DMS79 (cell line): ENCODE results near the gene UBE3A.

Source experiments
- DNase-seq: peaks from one replicate; lab custom pipeline; 2025; lab: John Stamatoyannopoulos, UW

The UBE3A gene

DNA sequence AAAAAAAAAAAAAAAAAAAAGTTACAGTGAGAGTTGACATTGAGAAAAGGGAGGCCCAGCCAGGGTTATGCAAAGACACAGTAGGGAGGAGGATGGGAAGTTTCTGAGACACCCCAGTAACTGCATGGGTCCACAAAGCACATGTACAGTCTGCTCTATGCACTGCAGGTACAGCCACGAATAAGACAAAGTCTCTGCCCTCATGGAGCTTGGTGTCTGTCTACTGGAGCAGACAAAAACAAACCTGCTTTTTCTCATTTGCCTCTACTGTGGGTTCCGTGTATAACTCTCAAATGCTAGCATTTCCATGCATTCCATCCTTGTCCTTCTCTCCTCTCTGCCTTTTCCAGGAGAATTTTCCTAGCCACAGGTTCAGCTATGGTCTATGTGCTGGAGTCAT lies 107.4 kb downstream of the UBE3A start:
- DNase-seq, result no peak

DNA sequence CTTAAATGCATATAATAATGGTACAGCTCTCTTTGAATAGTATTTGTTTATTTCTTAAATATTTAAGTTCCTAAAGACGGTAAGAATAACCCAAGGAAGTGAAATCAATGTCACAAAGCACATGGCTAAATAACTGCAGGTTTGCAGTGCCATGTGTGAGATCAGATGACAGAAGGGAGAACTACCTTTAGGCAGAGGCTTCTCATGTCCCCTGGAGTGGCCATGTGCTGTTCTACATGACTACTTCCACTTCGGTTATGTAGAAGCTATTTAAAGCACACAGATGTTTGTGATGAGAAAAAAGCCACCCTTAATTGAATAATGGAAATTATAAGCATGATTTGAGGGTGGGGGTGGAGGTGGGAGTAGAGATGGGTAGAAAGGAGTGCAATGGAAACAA lies 109.1 kb downstream of the UBE3A start:
- DNase-seq, result no peak

DNA sequence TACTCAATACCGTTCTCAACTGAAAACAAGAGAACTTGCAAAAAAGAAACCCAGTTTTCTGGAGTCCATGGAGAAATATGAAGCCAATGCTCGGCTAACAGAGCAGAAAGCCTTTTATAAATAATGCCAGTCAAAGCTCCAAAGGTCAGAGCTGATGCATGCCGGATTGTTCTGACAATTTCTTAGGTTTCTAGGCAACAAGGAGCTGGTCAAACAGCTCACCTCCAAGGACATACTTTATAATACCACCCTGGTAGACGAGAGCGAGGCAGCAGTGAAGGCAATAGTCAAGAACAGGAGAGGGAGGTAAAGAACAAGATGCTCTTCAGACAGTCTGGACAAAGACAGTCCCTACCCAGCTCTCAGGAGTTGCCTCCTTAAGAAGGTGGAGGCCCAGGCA lies 111.1 kb downstream of the UBE3A start:
- no peak for DNase-seq

DNA sequence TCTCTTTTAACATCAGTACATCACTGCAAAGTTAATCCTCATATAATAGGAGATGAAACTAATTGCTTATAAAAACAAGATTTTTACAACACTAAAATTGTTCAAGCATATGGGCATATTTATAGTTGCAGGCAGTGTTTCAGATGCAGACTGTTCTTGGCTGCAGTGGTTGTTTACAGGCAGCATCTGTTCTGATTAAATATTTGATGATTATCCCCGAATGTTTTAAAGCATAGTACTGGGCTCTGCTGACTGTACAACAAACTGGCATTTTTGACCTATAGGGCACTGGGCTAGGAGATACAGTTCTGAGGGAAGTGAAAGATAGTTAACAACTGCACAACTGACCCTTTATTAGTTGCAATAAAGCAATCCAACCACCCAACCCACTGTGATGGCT lies 113.6 kb downstream of the UBE3A start:
- DNase-seq, result no peak

DNA sequence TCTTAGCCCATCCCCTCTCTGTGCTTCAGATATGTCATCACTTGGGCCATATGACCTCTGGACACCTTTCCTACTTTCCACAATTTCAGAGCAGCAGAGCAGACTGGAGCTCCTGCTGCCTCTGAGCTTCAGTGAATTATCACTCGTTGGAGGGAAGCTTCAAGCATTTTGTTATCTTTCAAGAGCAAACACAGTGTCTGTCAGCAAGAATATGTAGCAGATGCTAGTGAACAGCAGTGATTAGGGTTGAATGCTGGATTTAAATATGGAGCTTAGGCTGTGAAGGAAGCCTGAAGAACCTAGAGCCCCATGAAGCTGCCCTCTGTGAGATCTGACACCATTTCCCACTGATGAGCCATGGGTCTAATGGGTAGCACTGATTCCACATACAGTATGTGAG lies 115.4 kb downstream of the UBE3A start:
- DNase-seq, result no peak

DNA sequence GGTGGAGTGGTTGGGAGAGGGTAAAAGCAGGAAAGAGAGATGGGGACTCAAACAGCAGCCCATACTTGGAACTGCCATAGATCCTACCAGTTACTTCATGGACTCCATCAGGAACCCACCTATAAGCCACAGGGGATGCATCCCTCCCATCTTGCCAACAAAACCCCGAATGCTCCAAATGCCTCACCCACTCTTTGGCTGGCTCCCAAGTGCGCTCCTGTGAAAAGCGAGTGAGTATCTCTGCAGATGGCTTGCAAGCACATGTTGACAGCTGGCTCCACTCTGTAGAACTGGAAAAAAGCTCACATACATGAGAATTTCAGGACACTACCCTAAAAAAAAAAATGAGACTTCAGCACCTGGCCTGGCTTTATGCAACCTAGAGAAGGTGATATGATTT lies 151.0 kb downstream of the UBE3A start:
- DNase-seq, result no peak
